GM18507 (cell line): Measurements from ENCODE around the gene ZNF195.
"Not testable (repeated sequence)": the region's sequence is repeated elsewhere in the genome, so short reads cannot be mapped to it uniquely, and the experiment has no call there.

Experiments used
- DNase-seq: peaks from one replicate; pipeline ENCODE4 v3.0.0; 2011; ENCODE audit warnings: low read depth; ENCODE audit not compliant: insufficient read length; ENCODE audit errors: extremely low spot score
- FAIRE-seq: peaks from 2 replicates; lab custom pipeline; 2011; peaks lifted over from hg19 to GRCh38; lab: Jason Lieb, UNC

ZNF195 gene

DNA sequence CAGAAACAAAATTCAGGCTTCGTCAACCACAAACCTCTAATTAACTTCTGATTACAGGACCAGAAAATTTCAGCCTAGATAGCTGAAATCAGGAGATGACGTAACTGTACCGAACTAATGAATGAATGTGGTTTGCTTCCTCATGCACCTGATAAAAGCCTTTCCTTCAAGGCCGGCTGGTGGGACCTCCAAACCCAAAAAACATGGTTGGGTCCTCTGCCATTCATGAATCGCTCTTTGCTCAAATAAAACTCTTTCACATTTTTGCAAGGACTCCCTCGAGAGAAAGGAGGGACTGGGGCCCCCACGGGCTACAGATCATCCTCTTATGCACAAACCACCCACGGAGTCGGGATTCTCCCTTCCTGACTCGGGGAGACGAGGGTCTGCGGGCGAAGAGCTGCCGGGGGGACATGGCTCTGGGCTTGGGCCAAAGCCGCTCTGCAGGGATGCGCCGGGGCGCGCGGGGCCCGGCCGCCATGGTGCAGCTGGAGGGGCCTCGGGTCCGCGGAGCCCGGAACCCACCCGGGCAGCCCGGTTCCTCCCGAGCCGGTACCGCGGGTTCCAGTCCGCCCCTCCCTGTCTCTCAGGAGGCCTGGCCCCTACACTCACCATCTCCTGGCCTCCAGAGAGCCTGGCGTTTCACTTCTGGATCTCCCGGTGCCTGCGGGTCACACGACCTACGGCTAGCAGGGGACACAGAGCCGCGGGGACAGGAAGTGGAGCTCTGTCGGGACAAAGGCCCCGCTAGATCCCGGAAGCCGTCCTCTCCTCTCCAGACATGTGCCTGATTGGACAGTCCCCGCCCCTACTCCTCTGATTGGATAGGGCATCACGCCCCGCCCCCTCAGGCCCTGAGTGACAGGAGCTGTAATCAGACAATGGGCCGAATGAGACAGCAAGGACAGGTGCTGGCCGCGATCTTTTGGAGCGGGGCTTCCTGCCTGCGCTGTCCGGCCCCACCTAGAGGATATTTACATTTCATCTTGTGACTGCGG, at the start of gene ZNF195:
ZNF195 (minus strand) TSS at position 721 of the 998 bp plus-strand sequence; CDS start at position 615, 106 bp downstream.
- FAIRE-seq (peak; percentile 98), DNase-seq (peak; percentile 99)

DNA sequence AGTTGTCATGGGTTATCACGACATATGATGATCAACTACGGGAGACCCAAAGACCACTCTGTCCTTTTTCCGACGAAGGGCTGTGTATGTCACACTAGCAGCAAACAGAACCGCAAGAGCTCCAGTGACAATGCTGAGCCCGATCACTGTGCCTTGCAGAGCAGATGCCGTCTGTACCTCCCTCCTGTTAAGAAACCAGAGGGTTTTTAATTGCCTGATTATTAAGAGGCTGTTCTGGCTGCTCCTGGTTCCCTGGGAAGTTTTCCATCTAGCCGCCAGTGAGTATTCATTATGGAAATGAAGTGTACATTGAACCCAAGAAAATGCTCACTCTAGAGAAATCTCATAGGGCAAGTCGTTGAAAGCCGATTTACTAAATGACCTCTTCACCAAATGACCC, 49.1 kb upstream of the ZNF195 start:
- FAIRE-seq, DNase-seq: not testable (repeated sequence)

GRCh38 chr11:3426541-3426940, 47.6 kb upstream of the ZNF195 start:
- not testable (repeated sequence) for DNase-seq, FAIRE-seq

- DNase-seq, FAIRE-seq: not testable (repeated sequence)
Measured at GRCh38 chr11:3423928-3424327, 45.0 kb upstream of the ZNF195 start.

- FAIRE-seq, DNase-seq: not testable (repeated sequence)
Measured at GRCh38 chr11:3423138-3423731, 44.3 kb upstream of the ZNF195 start.

GRCh38 chr11:3422380-3423137, 43.6 kb upstream of the ZNF195 start:
- FAIRE-seq = peak; percentile 29

DNA sequence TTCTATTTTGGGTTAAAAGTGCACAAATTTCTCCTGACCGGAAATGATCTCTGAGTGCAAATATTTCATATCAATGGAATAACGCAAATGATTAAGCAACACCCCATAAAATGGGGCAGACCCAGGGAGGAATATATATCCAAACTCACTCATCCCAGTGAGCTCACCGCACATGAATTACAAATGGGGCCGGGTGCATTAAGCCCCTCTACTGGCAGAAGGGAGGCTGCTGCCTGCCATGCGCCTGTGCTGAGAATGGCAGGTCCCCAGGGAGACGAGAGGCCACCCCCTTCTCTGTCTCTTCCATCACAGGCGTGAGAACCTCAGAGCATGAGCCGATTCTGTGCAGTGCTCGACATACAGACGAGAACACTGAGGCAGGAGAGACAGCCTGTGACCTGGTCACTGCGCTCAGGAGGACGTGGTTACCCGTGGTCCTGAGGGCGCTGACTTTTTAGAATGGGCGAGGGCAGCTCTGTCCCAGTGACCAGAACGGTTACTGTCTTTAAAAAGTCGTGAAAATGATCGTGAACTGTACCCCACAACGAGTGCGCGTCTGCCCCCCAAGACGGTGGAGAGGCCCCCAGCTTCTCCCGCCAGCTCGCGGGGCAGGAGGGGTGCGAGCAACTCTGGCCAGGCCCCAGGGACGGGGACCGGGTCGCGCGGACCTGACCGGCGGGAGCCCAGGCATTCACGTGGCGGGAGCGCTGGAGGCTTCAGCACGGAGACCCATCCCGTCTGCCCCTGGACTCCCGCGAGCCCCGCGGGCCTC, 42.8 kb upstream of the ZNF195 start:
- DNase-seq, FAIRE-seq: not testable (repeated sequence)

More at GRCh38 chr11:3422380-3423137, 43.6 kb upstream of the ZNF195 start:
- DNase-seq = peak; percentile 51

DNA sequence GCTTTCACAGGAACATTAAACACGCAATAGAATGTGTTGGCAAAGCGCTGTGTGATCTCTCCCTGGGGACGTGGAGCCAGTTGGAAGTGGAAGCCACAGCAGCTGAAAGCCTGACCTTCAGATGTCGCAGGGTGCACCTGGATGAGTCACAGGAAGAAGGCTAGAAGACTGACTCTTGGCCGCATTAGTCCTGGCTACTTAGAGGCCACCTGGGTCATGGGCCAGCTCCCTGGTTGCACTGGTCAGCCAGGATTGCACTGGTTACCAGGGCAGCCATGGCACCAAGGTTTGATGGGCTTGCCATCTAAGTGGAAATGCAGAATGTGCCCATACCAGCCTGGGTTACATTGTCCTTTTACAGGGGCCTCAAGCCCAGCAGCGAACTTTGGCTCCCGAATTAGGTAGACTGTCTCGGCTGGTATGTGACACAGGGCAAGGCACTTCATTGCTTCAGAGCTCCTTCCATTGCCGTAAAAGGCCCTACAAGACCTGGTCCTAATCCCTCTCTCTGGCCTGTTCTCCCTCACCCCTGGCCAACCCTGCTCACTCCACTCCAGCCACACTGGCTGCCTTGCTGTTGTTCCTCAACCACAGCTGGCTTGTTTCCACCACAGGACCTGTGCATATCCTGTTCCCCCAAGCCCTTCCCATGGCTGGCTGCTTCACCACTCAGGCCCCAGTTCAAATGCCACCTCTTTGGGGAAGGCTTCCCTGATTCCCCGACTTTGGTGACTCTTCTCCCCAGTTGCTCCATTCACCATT, 41.5 kb upstream of the ZNF195 start:
- not testable (repeated sequence) for FAIRE-seq, DNase-seq

GRCh38 chr11:3419496-3419895, 40.5 kb upstream of the ZNF195 start:
- not testable (repeated sequence) for DNase-seq, FAIRE-seq

GRCh38 chr11:3417047-3417446, 38.1 kb upstream of the ZNF195 start:
- FAIRE-seq, DNase-seq: not testable (repeated sequence)

DNA sequence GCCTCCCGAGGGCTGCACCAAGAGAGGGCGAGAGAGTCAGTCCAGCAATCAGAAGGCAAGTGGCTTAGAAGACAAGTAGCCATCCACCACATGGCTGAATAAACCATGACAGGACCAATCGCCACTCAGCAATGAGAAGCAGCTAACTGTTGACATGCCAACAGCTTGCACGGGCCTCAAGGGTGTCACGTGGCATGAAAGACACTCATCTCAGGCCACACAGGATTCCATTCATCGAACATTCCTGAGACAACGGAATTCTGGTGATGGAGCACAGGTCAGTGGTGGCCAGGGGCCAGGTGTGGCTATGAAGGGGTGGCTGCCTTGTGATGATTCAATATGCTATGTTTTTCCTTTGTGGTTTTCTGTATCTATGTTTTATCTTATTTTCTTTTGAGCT, 36.4 kb upstream of the ZNF195 start:
- DNase-seq, FAIRE-seq: not testable (repeated sequence)

GRCh38 chr11:3413666-3414065, 34.7 kb upstream of the ZNF195 start:
- not testable (repeated sequence) for DNase-seq, FAIRE-seq

DNA sequence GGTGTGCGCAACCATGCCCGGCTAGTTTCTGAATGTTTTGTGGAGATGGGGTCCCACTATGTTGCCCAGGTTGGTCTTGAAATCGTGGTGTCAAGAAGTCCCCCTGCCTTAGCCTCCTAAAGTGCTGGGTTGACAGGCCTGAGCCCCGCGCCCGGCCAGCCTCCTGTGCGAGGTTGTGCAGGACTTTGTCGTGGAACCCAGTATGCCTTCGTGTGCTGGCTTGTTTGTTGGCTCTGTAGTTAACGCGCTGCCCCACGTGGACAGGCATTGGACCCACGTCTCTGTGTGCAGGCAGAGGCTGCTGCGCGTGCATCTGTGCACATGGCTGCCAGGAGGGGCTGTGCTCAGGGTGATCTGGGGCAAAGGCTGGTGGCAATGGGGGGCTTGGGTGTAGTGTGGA, 33.9 kb upstream of the ZNF195 start:
- DNase-seq (no peak), FAIRE-seq (no peak)

DNA sequence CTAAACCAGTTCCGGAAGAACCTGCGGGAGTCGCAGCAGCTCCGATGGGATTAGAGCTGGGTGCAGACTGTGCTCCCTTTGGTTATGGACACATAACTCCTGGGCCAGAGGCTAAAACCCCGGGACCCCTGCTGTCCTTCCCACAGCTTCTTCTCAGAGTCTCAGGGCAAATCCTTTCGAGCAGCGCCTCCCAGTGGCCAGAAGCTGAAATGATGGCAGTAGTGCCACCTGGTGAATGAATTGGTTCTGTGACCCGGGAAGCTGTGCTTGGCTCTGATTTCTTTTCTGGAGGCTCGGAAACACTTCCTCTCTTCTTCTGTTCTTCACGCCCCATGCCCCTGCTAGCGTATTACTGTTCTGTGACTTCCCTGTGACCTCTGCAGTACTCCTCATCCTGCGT, 29.8 kb upstream of the ZNF195 start:
- not testable (repeated sequence) for FAIRE-seq
- peak; percentile 18 for DNase-seq

GRCh38 chr11:3408058-3408605, 29.2 kb upstream of the ZNF195 start:
- not testable (repeated sequence) for DNase-seq, FAIRE-seq

DNA sequence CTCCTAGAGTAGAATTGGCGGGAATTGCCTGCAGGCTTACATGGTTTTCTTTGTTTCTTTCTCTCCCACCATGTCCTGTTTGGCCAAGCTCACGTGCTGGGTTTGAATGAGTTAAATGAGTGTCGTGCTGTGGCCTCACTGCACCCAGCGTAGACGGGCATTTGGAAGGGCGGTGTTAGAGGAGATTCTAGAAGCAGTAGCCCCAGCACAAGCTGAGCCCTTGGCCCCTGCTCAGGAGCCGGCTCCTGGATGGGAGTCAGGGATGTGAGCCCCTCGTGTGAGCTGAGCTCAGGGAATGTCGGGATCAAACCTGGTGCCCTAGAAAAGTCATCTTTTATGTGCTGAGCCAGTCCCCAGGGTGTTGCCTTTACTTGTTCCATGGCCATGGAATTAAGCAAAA, 28.0 kb upstream of the ZNF195 start:
- DNase-seq, FAIRE-seq: not testable (repeated sequence)

DNA sequence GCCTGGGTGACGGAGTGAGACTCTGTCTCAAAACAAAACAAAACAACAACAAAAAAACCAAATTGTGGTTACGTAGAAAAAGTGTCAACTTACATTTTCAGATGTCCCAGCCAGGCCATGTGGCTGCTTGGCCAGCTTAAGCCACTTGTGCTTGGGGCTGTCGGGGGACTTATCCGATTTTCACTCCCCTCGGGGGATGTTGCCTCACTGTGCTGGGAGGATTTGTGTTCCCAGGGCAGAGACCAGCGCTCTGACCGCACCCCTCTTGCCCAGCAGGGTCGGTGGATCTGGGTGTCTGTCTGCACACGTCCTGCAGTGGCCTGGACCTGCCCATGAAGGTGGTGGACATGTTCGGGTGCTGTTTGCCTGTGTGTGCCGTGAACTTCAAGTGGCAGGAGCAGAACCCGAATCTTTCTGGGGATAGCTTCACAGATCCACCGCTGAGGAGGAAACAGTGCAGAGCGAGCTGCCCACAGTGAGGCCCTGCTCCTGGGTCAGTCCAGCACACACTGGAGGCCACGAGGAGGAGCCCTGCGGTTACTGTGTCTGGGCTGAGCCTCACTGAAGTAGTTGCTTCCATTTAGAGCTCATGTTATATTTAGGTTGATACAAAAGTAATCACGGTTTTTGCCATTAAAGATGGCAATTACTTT, 27.4 kb upstream of the ZNF195 start:
- FAIRE-seq, DNase-seq: not testable (repeated sequence)
